ENCODE data around the gene C14orf132. TPM values are rescaled to one million over a fixed set of nuclear protein-coding genes. Genes with fewer than 3 reads are reported as not detected.

The C14orf132 gene
- total and polyA plus RNA-seq, 2 of the 4 experiments (the other 2 are of a cell fraction): 6.3 to 13.5 TPM

GRCh38 chr14:96014176-96014575 lies 25.0 kb upstream of the C14orf132 start:
- Histone ChIP-seq H2BK15ac (ENCODE audit: low read depth, low read length) (no peak overlapping the region), H4K5ac (ENCODE audit: low read depth, low read length) (no peak overlapping the region), H3K9ac (ENCODE audit: low read depth, low read length) (no peak overlapping the region), H3K18ac (ENCODE audit: low read depth, low read length) (no peak overlapping the region), H2BK120ac (ENCODE audit: low read depth, low read length) (no peak overlapping the region), H3K4me3 (ENCODE audit: insufficient read depth, low read depth, low read length) (no peak overlapping the region), H3K4me1 (ENCODE audit: control insufficient read depth, insufficient read depth, low read length) (no peaks in the 10 kb centered on the region), H2BK20ac (ENCODE audit: low read depth, low read length) (no peak overlapping the region), H4K8ac (ENCODE audit: low read depth in 2 of 2, low read length in 2 of 2) (no peak overlapping the region), H3K27ac (ENCODE audit: insufficient read depth, low read length) (no peak overlapping the region), H3K56ac (ENCODE audit: extremely low read depth, insufficient read depth, low read length) (no peak overlapping the region), H3K23ac (ENCODE audit: low read depth, low read length) (no peak overlapping the region), H3K36me3 (ENCODE audit: control insufficient read depth, insufficient read depth, low read length) (no peaks in the 10 kb centered on the region), H2BK5ac (ENCODE audit: low read depth, low read length, poor library complexity, severe bottlenecking) (no peak overlapping the region), H3K9me1 (ENCODE audit: insufficient read depth, low read length) (no peaks in the 10 kb centered on the region), H3K27me3 (ENCODE audit: control insufficient read depth, insufficient read depth, low read length) (peaks cover 2% of the 10 kb centered on the region), H2AK5ac (ENCODE audit: low read depth, low read length) (no peak overlapping the region), H3K4ac (ENCODE audit: low read depth, low read length) (no peak overlapping the region), H4K20me1 (ENCODE audit: insufficient read depth, low read length) (no peaks in the 10 kb centered on the region), H3K9me3 (ENCODE audit: control insufficient read depth, insufficient read depth, low read length) (peaks cover 6% of the 10 kb centered on the region), H3K79me1 (ENCODE audit: low read depth in 1 of 2, low read length in 2 of 2) (no peaks in the 10 kb centered on the region), H2AFZ (replicated peaks; ENCODE audit: low read length, poor library complexity) (no peak overlapping the region), H3K4me2 (ENCODE audit: low read depth, low read length) (no peak overlapping the region), H4K91ac (ENCODE audit: insufficient read depth, low read depth, low read length) (no peak overlapping the region), H2AK9ac (replicated peaks; ENCODE audit: low read depth, low read length, poor library complexity) (no peak overlapping the region), H3K14ac (replicated peaks; ENCODE audit: low read depth, low read length) (no peak overlapping the region)
- TF ChIP-seq MXI1 (IDR thresholded peaks at IDR 0.05; ENCODE audit: borderline replicate concordance, low read depth, low read length): no peak
- no peak for TF ChIP-seq RFX5 (IDR thresholded peaks at IDR 0.05; ENCODE audit: low read depth, low read length)
- TF ChIP-seq ELK1 (IDR thresholded peaks at IDR 0.05; ENCODE audit: borderline replicate concordance, low read depth, low read length): no peak
- no peak for TF ChIP-seq USF2 (IDR thresholded peaks at IDR 0.05; ENCODE audit: low read depth, low read length)
- no peak for TF ChIP-seq RCOR1 (IDR thresholded peaks at IDR 0.05; ENCODE audit: insufficient replicate concordance, low read length)
- no peak for TF ChIP-seq BHLHE40 (IDR thresholded peaks at IDR 0.05; ENCODE audit: low read depth, low read length)
- TF ChIP-seq SMC3 (IDR thresholded peaks at IDR 0.05; ENCODE audit: low read depth, low read length): no peak
- CTCF ChIA-PET: no interaction called here
- no CpG with 5 or more reads among the region's 3 CpGs for WGBS, 2 experiments (ENCODE audit: extremely low coverage in 2 of 2, insufficient read length in 1 of 2)
- BruUV-seq (replicated peaks): no TSS peak
- in situ Hi-C loops (cut with MboI; ENCODE audit: low sequenced_read_pairs): no loop called here
- DNase-seq (no peak), ATAC-seq (ENCODE audit: low read depth) (no peak)
- intact Hi-C loops (cut with micrococcal nuclease): no loop called here
- POLR2A ChIA-PET (ENCODE audit: unreplicated experiment): no interaction called here
- dilution Hi-C loops (cut with HindIII; ENCODE audit: low sequenced_read_pairs, unreplicated experiment): no loop called here
